Kidney (tissue), 22 donors: ENCODE data around the gene SLF1. TPM values are rescaled to one million over a fixed set of nuclear protein-coding genes. Genes with fewer than 3 reads are reported as not detected.
A peak's percentile ranks its signal among the peaks of the same experiment; 100 is the strongest.
"Not testable (repeated sequence)": the region's sequence is repeated elsewhere in the genome, so short reads cannot be mapped to it uniquely, and the experiment has no call there.

ENCODE experiments used
- DNase-seq, 5 donors: peaks; one replicate each; pipeline ENCODE4 v3.0.0-alpha.2; 2013 to 2020
- FAIRE-seq: peaks from 2 replicates; lab custom pipeline; 2012; peaks lifted over from hg19 to GRCh38; lab: Jason Lieb, UNC
- H3K27ac ChIP-seq, 2 donors: one replicate each; pipeline ENCODE4 v1.7.0; 2013; ENCODE audit warnings: low read depth in 2 of 2, low read length in 2 of 2, inconsistent platforms in 1 of 2
- H3K27me3 ChIP-seq: one replicate; pipeline ENCODE4 v1.7.1; 2013; ENCODE audit warnings: low read length, inconsistent platforms; ENCODE audit not compliant: control insufficient read depth, insufficient read depth
- H3K36me3 ChIP-seq, 3 donors: one replicate each; pipeline versions ENCODE4 v1.7.0 to v1.7.1; 2013; ENCODE audit warnings: low read length in 3 of 3, control low read depth in 1 of 3, inconsistent platforms in 1 of 3; ENCODE audit not compliant: insufficient read depth in 3 of 3, control insufficient read depth in 2 of 3
- H3K4me1 ChIP-seq, 3 donors: one replicate each; pipeline versions ENCODE4 v1.7.0 to v1.7.1; 2013; ENCODE audit warnings: low read length in 3 of 3, inconsistent platforms in 1 of 3, low read depth in 1 of 3; ENCODE audit not compliant: control insufficient read depth in 2 of 3, insufficient read depth in 2 of 3
- H3K4me3 ChIP-seq, 3 donors: one replicate each; pipeline versions ENCODE4 v1.7.0 to v1.8.1; 2013; ENCODE audit warnings: low read length in 3 of 3, control low read depth in 1 of 3, inconsistent platforms in 1 of 3
- H3K9ac ChIP-seq, 3 donors: one replicate each; pipeline versions ENCODE4 v1.7.0 to v1.7.1; 2013; ENCODE audit warnings: low read length in 3 of 3, control low read depth in 1 of 3, inconsistent platforms in 1 of 3
- H3K9me3 ChIP-seq, 3 donors: one replicate each; pipeline versions ENCODE4 v1.7.0 to v1.7.1; 2013; ENCODE audit warnings: low read length in 3 of 3, control low read depth in 1 of 3, inconsistent platforms in 1 of 3; ENCODE audit not compliant: control insufficient read depth in 2 of 3, insufficient read depth in 1 of 3
- intact Hi-C: fragments of 100-400 bp; cut with DNase I; formaldehyde crosslinking; loops from one replicate; pipeline ENCODE4 v1.11.1; 2022
- long read RNA-seq, 10 donors: library from polyadenylated mRNA in 1 of 10; unstranded in 1 of 10; transcript quantifications; one replicate each; pipeline ENCODE4 v2.0.0 and lab custom pipeline, GENCODE V29; 2021 to 2026
- polyA plus RNA-seq: library from polyadenylated mRNA; stranded (reverse); fragments of 350-450 nt; fragmentation: Illumina TruSeq; extraction: RNeasy Lipid Tissue Mini Kit (QIAGEN cat#74804); gene quantifications from one replicate; pipeline ENCODE4 v1.2.3, GENCODE V29; 2014; ENCODE audit warnings: low read depth, low replicate concordance; ENCODE audit not compliant: insufficient read depth
- total RNA-seq: library from RNA; stranded (reverse); fragmentation: NEBNext Ultra II Directional; extraction: Animal tissue kit (Norgen Biotek cat#: 25700); gene quantifications from one replicate; pipeline ENCODE4 v1.2.1, GENCODE V29; 2021
- TF ChIP-seq, protein P1 (sequence below): IDR thresholded peaks from 3 replicates; pipeline ENCODE4 v1.5.1; 2012; ENCODE audit warnings: mild to moderate bottlenecking, moderate library complexity, borderline replicate concordance; ENCODE audit not compliant: insufficient read depth; ENCODE audit errors: extremely low read depth
- donor health status: control.
- donor health status: control.
- donor health status: control.
- donor health status: control.
- donor health status: control.
- donor health status: DM: yes; HTN: yes; CAD: no.
- donor health status: Normal renal cell carcinoma (clear cell type).

SLF1 gene
- 4.5 TPM for total RNA-seq
- polyA plus RNA-seq: 1.3 TPM
- long read RNA-seq, donor 1: 0 reads
- long read RNA-seq, donor 2, full-length matches to known transcripts: 2 of 2 reads
- long read RNA-seq, donor 2, partial matches to known transcripts: 0 of 2 reads
- long read RNA-seq, donor 2, other reads (novel, unspliced or antisense): 0 of 2 reads
- long read RNA-seq, donor 3: 0 reads
- long read RNA-seq, donor 4, full-length matches to known transcripts: 2 of 2 reads
- long read RNA-seq, donor 4, partial matches to known transcripts: 0 of 2 reads
- long read RNA-seq, donor 4, other reads (novel, unspliced or antisense): 0 of 2 reads
- long read RNA-seq, donor 5, partial matches to known transcripts: 0 of 1 reads
- long read RNA-seq, donor 5, other reads (novel, unspliced or antisense): 0 of 1 reads
- long read RNA-seq, donor 6, full-length matches to known transcripts: 1 of 1 reads
- long read RNA-seq, donor 6, partial matches to known transcripts: 0 of 1 reads
- long read RNA-seq, donor 6, other reads (novel, unspliced or antisense): 0 of 1 reads
- long read RNA-seq, donor 7, full-length matches to known transcripts: 2 of 3 reads
- long read RNA-seq, donor 7, partial matches to known transcripts: 1 of 3 reads
- long read RNA-seq, donor 7, other reads (novel, unspliced or antisense): 0 of 3 reads
- long read RNA-seq, donor 8: 0 reads
- long read RNA-seq, donor 9: 0 reads
- long read RNA-seq, donor 10, partial matches to known transcripts: 0 of 1 reads
- long read RNA-seq, donor 10, other reads (novel, unspliced or antisense): 0 of 1 reads

DNA sequence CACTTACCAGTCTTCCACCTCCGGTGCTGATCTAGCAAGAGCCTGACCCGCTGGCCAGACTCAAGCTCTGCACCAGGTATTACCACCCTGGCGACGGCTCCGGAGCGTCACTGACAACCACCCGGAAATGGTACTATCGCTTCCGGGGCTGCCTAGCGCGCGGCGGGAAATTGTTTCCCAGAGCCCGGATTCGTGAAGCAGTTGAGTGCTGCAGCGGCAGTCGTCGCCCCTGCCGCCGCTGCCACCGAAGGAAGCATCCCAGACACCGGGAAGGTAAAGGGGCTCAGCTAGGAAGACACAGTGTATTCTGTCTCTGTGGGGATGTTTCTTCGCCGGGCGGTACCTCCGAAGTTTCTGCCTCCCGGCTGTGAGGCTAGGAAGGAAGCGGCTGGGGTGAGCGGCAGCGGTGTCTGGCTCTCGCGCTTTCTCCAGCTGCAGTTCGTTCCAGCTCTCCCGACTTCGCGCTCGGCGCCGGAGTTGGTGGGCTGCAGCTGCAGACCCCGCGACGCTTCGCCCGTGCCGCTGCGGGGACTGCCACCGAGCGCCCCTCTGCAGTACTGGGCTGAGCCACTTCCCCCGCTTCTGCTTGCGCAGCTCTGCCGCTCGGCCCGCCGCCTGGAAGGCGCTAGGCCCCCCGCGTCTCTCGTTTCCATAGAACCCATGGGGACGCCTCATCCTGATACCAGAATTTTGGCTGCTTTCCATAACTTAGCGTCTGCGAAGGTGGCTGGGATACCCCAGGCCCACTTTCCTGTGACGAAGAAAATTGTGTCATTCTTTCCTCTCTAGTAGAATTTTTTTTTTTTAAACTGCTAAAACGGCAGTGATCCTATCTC lies at the start of gene SLF1, which contains the start of gene KIAA0825:
TSS of gene SLF1 (plus strand) at position 177 of the 836 bp plus-strand sequence. CDS start 10,142 bp downstream, outside the sequence.
TSS of gene KIAA0825 (minus strand) at position 112 of the 836 bp plus-strand sequence. CDS start 81,478 bp downstream, outside the sequence.
- no peak for FAIRE-seq
- H3K27me3 ChIP-seq: no peaks in the 10 kb centered on the region
- H3K9ac ChIP-seq: peak within 1 kb of the TSS; percentile 74 to 81 (median 76)
- no peaks in the 10 kb centered on the region for H3K9me3 ChIP-seq
- H3K27ac ChIP-seq: peak within 1 kb of the TSS; percentile 74 to 79
- TF ChIP-seq, protein P1, sequence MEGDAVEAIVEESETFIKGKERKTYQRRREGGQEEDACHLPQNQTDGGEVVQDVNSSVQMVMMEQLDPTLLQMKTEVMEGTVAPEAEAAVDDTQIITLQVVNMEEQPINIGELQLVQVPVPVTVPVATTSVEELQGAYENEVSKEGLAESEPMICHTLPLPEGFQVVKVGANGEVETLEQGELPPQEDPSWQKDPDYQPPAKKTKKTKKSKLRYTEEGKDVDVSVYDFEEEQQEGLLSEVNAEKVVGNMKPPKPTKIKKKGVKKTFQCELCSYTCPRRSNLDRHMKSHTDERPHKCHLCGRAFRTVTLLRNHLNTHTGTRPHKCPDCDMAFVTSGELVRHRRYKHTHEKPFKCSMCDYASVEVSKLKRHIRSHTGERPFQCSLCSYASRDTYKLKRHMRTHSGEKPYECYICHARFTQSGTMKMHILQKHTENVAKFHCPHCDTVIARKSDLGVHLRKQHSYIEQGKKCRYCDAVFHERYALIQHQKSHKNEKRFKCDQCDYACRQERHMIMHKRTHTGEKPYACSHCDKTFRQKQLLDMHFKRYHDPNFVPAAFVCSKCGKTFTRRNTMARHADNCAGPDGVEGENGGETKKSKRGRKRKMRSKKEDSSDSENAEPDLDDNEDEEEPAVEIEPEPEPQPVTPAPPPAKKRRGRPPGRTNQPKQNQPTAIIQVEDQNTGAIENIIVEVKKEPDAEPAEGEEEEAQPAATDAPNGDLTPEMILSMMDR: no peak
- intact Hi-C loops: no loop called here
- H3K36me3 ChIP-seq: no peaks in the 10 kb centered on the region
- DNase-seq: peak; percentile 93 to 97 (median 95)
- no peaks in the 10 kb centered on the region for H3K4me1 ChIP-seq
- H3K4me3 ChIP-seq: peak within 1 kb of the TSS; percentile 91 to 96 (median 96)

DNA sequence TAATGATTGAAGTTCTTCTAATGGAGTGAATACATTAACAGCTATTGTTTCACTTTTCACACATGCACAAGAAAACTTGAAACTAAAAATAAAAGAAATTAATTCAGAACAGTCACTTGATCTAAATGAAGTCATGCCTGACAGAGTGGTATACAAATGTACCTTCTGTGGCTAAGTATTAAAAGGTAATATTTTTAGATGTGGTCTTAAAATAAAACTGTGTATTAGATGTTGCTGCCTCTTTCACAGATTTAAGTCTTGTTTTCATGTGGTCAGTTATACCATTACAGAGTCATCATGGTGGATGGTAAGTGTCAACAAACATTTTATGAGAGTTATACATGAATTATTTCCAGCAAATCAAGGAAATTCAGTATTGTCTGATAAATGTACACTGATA lies 47.1 kb upstream of the SLF1 start:
- H3K27me3 ChIP-seq: no peaks in the 10 kb centered on the region
- no peak overlapping the region for H3K4me3 ChIP-seq
- intact Hi-C loops: no loop called here
- no peaks in the 10 kb centered on the region for H3K36me3 ChIP-seq
- H3K27ac ChIP-seq: no peak overlapping the region
- DNase-seq (no peak), FAIRE-seq (no peak)
- H3K4me1 ChIP-seq: no peaks in the 10 kb centered on the region
- TF ChIP-seq, protein P1: no peak
- H3K9ac ChIP-seq: no peak overlapping the region
- H3K9me3 ChIP-seq: no peaks in the 10 kb centered on the region

DNA sequence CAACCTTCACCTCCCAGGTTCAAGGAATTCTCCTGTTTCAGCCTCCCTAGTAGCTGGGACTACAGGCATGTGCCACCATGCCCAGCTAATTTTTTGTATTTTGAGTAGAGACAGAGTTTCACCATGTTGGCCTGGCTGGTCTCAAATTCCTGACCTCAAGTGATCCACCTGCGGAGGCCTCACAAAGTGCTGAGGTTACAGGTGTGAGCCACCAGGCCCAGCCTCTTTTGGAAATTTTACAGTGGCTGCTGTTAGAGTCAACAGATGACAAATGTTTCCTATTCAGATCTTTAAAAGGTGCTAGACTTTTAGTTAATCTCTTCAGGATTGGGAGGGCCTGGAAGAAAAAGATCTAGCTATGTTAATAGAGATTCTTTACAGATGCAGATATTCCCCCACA lies 45.1 kb upstream of the SLF1 start:
- H3K4me1 ChIP-seq, intact Hi-C loops, H3K27ac ChIP-seq, FAIRE-seq, H3K4me3 ChIP-seq, H3K36me3 ChIP-seq, H3K27me3 ChIP-seq, DNase-seq, H3K9me3 ChIP-seq, H3K9ac ChIP-seq: not testable (repeated sequence)
